BE2C (cell line): ENCODE data around the gene TYMS.

Experiments used
- DNase-seq: peaks from one replicate; pipeline ENCODE4 v3.0.0-alpha.2; 2020
- H3K27me3 ChIP-seq: fragments of 250-450 bp; sonication (Bioruptor Pico); 2 replicates; pipeline ENCODE4 v1.5.1; 2020; ENCODE audit warnings: mild to moderate bottlenecking
- H3K36me3 ChIP-seq: fragments of 250-450 bp; sonication (Bioruptor Pico); 2 replicates; pipeline ENCODE4 v1.5.1; 2020; ENCODE audit warnings: mild to moderate bottlenecking
- H3K4me1 ChIP-seq: fragments of 250-450 bp; sonication (Bioruptor Pico); 2 replicates; pipeline ENCODE4 v1.5.1; 2020
- H3K4me3 ChIP-seq: 2 replicates; pipeline ENCODE4 v1.5.1; 2011; ENCODE audit warnings: low read depth, low read length
- H3K9me3 ChIP-seq: fragments of 250-450 bp; sonication (Bioruptor Pico); 2 replicates; pipeline ENCODE4 v1.5.1; 2020
- CTCF ChIP-seq: IDR thresholded peaks from 2 replicates; pipeline ENCODE4 v1.5.1; 2012; ENCODE audit warnings: mild to moderate bottlenecking, low read depth, low read length

TYMS gene

GRCh38 chr18:652131-652530 lies 5.3 kb upstream of the TYMS start:
- no peaks in the 10 kb centered on the region for H3K36me3 ChIP-seq
- no peak for DNase-seq
- no peak overlapping the region for H3K4me3 ChIP-seq
- no peaks in the 10 kb centered on the region for H3K4me1 ChIP-seq
- H3K9me3 ChIP-seq: no peaks in the 10 kb centered on the region
- TF ChIP-seq CTCF: no peak
- H3K27me3 ChIP-seq: no peaks in the 10 kb centered on the region

GRCh38 chr18:653512-653911 lies 3.9 kb upstream of the TYMS start:
- DNase-seq: no peak
- Histone ChIP-seq H3K9me3 (no peaks in the 10 kb centered on the region), H3K4me1 (no peaks in the 10 kb centered on the region), H3K36me3 (peaks cover 3% of the 10 kb centered on the region), H3K27me3 (no peaks in the 10 kb centered on the region), H3K4me3 (no peak overlapping the region)
- no peak for TF ChIP-seq CTCF

- Histone ChIP-seq H3K4me1 (no peaks in the 10 kb centered on the region), H3K27me3 (no peaks in the 10 kb centered on the region), H3K4me3 (no peak overlapping the region), H3K9me3 (no peaks in the 10 kb centered on the region), H3K36me3 (peaks cover 8% of the 10 kb centered on the region)
- no peak for TF ChIP-seq CTCF
- DNase-seq: no peak
Measured at GRCh38 chr18:654601-655000, 2.9 kb upstream of the TYMS start.

GRCh38 chr18:655445-655844 lies 2.0 kb upstream of the TYMS start:
- Histone ChIP-seq H3K4me3 (no peak overlapping the region), H3K9me3 (no peaks in the 10 kb centered on the region), H3K4me1 (no peaks in the 10 kb centered on the region), H3K27me3 (no peaks in the 10 kb centered on the region), H3K36me3 (peaks cover 16% of the 10 kb centered on the region)
- TF ChIP-seq CTCF: no peak
- no peak for DNase-seq

GRCh38 chr18:658001-658946 lies 821 bp downstream of the TYMS start:
- TF ChIP-seq CTCF: no peak
- no peaks in the 10 kb centered on the region for H3K4me1 ChIP-seq

GRCh38 chr18:658947-659533 lies 1.6 kb downstream of the TYMS start:
- peaks cover 35% of the 10 kb centered on the region for H3K36me3 ChIP-seq

More at GRCh38 chr18:658001-658946, 821 bp downstream of the TYMS start:
- Histone ChIP-seq H3K4me3 (peak overlapping the region; percentile 71), H3K36me3 (peaks cover 35% of the 10 kb centered on the region), H3K27me3 (no peaks in the 10 kb centered on the region), H3K9me3 (no peaks in the 10 kb centered on the region)
- DNase-seq: peak; percentile 83

More at GRCh38 chr18:658947-659533, 1.6 kb downstream of the TYMS start:
- Histone ChIP-seq H3K27me3 (no peaks in the 10 kb centered on the region), H3K4me3 (peak overlapping the region; percentile 71), H3K4me1 (no peaks in the 10 kb centered on the region), H3K9me3 (no peaks in the 10 kb centered on the region)
- DNase-seq: no peak
- no peak for TF ChIP-seq CTCF
